ENCODE data around the gene DNAH1. TPM values are rescaled to one million over a fixed set of nuclear protein-coding genes. Genes with fewer than 3 reads are reported as not detected.
A peak's percentile ranks its signal among the peaks of the same experiment; 100 is the strongest.

The DNAH1 gene
- total RNA-seq, 3 donors from 2014 or later: 9.0 to 25.9 (median 10.9) TPM

GRCh38 chr3:52318186-52318816, 2.2 kb downstream of the DNAH1 start:
- intact Hi-C loops (cut with DNase I, micrococcal nuclease): no loop called here
- peaks cover 7% of the 10 kb centered on the region for H3K4me1 ChIP-seq (ENCODE audit: low read depth)
- no peaks in the 10 kb centered on the region for H3K36me3 ChIP-seq (ENCODE audit: low read depth)
- ATAC-seq (no peak), DNase-seq (peak in 1 of 3 donors; percentile 40)
- no peak overlapping the region for H3K4me3 ChIP-seq
- TF ChIP-seq CTCF (IDR thresholded peaks at IDR 0.05): no peak
- no peaks in the 10 kb centered on the region for H3K9me3 ChIP-seq

- TF ChIP-seq CTCF (IDR thresholded peaks at IDR 0.05): no peak
- DNase-seq: peak in 1 of 3 donors; percentile 24
- no peaks in the 10 kb centered on the region for H3K36me3 ChIP-seq (ENCODE audit: low read depth)
- intact Hi-C loops (cut with DNase I, micrococcal nuclease): no loop called here
- peaks cover 7% of the 10 kb centered on the region for H3K4me1 ChIP-seq (ENCODE audit: low read depth)
- no peaks in the 10 kb centered on the region for H3K9me3 ChIP-seq
- H3K4me3 ChIP-seq: no peak overlapping the region
- no peak for ATAC-seq
Measured at GRCh38 chr3:52319921-52320595, 3.9 kb downstream of the DNAH1 start.

DNA sequence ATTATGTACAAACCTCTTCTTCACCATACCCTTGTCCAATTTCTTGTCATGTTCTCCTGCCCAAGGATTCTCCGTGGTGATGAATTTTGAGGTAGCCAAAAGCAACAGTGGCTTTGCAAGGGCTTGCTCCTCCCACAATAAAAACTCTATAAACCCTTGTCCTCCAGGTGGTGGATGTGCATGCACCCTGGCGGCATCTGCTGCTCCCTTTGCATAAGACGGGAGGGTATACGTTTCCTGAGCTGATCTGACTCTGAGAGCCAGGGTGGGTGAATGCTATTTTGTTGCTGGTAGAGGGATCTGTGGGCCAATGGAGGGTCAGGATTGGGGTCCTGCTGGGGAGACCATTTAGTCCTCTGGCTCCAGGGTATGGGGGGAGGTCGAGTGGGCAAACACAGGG, 5.4 kb downstream of the DNAH1 start:
- peaks cover 7% of the 10 kb centered on the region for H3K4me1 ChIP-seq (ENCODE audit: low read depth)
- TF ChIP-seq CTCF (IDR thresholded peaks at IDR 0.05): no peak
- ATAC-seq: peak; percentile 42

DNA sequence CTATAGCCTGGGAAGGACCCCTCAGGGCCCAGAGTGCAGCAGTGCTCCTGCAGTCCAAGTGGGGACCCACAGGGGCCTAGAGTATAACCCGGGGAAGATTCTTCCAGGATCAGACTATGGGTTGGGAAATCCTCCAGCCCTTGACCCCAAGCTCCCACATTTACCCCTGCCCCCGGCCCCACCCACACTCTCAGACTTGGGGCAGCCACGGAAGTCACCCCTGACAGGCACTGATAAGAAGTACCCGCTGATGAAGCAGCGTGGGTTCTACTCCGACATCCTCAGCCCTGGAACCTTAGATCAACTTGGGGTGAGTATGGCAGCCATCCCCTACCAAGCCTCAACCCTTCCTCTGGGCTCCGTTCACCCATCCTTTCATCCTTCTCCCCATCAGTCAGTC, 6.3 kb downstream of the DNAH1 start:
- intact Hi-C loops (cut with DNase I, micrococcal nuclease): no loop called here
- DNase-seq: peak in 1 of 3 donors; percentile 15
- no peak for ATAC-seq
- H3K4me1 ChIP-seq (ENCODE audit: low read depth): peaks cover 7% of the 10 kb centered on the region
- no peak overlapping the region for H3K4me3 ChIP-seq
- H3K9me3 ChIP-seq: no peaks in the 10 kb centered on the region
- H3K36me3 ChIP-seq (ENCODE audit: low read depth): no peaks in the 10 kb centered on the region
- no peak for TF ChIP-seq CTCF (IDR thresholded peaks at IDR 0.05)

More for the DNA sequence above, 5.4 kb downstream of the DNAH1 start:
- Histone ChIP-seq H3K36me3 (ENCODE audit: low read depth) (no peaks in the 10 kb centered on the region), H3K4me3 (no peak overlapping the region), H3K9me3 (no peaks in the 10 kb centered on the region)
- intact Hi-C loops (cut with DNase I, micrococcal nuclease): no loop called here
- peak in 1 of 3 donors; percentile 25 for DNase-seq

DNA sequence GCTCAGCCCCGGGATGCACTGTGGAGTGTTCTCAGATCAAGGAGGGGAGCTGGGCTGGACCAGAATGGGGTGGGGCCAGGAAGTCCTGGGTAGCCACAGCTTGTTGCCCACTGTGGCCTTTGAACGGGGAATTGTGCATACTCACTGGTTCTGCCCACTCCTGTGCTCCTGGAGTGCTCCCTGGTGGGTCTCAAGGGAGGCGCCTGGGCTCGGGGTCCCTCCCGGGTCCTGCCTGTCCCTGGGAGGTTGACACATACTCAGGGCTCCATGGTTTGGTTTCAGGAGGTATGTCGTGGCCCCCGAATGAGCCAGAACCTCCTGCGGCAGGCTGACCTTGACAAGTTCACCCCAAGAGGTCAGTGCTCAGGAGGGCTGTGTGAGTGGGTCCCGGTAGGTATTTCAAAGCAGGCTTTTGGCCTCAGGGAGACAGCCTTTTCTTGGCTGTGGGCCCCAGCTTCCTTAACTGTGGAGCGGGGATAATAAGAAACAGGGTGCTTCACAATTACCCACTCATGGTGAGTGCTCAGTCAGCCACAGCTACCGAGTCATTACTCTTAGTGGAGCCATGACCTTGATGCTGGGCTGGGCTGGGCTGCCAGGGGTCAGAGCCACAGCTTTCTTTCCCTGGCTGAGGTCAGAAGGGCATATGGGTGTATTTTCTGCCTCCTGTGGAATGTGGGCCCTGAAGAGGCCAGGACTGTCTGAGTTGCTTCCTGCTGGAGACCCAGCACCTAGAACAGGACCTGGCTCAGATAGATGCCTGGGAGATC, 7.6 kb downstream of the DNAH1 start:
- no peaks in the 10 kb centered on the region for H3K36me3 ChIP-seq (ENCODE audit: low read depth)
- no peak for TF ChIP-seq CTCF (IDR thresholded peaks at IDR 0.05)
- ATAC-seq (no peak), DNase-seq (peak in 1 of 3 donors; percentile 15)
- intact Hi-C loops (cut with DNase I, micrococcal nuclease): no loop called here
- H3K9me3 ChIP-seq: no peaks in the 10 kb centered on the region
- H3K4me3 ChIP-seq: no peak overlapping the region
- H3K4me1 ChIP-seq (ENCODE audit: low read depth): no peaks in the 10 kb centered on the region
